Gastrocnemius medialis (tissue), 4 donors: Measurements from ENCODE around the gene PERP. TPM values are rescaled to one million over a fixed set of nuclear protein-coding genes. Genes with fewer than 3 reads are reported as not detected.

Experiments used
- ATAC-seq, 2 donors: fragments of 150-250 bp; one replicate each; pipeline ENCODE4 v1.9.1; 2016
- DNase-seq, 2 donors: peaks; one replicate each; pipeline ENCODE4 v3.0.0-alpha.2; 2019
- H3K27ac ChIP-seq, 4 donors: fragments of 200-600 bp; sonication (generic); 1 replicate in 1 of 4; 2 replicates in 3 of 4; pipeline ENCODE4 v1.5.1; 2016 to 2018; ENCODE audit warnings: mild to moderate bottlenecking in 2 of 4, moderate library complexity in 1 of 4
- H3K27me3 ChIP-seq, 3 donors: fragments of 200-600 bp; sonication (generic) in 2 of 3; 1 replicate in 1 of 3; 2 replicates in 2 of 3; pipeline versions ENCODE4 v1.5.1 to v1.6.0; 2016 to 2019; ENCODE audit warnings: mild to moderate bottlenecking in 1 of 3, moderate library complexity in 1 of 3
- H3K36me3 ChIP-seq, 2 donors: fragments of 200-600 bp; sonication (generic) in 1 of 2; one replicate each; pipeline ENCODE4 v1.5.1; 2017 to 2018
- H3K4me1 ChIP-seq, 2 donors: fragments of 200-600 bp; sonication (generic) in 1 of 2; one replicate each; pipeline ENCODE4 v1.5.1; 2016 to 2017; ENCODE audit warnings: mild to moderate bottlenecking in 2 of 2
- H3K4me3 ChIP-seq, 4 donors: fragments of 200-600 bp; sonication (generic) in 3 of 4; 1 replicate in 1 of 4; 2 replicates in 3 of 4; pipeline ENCODE4 v1.5.1; 2016 to 2019; ENCODE audit warnings: mild to moderate bottlenecking in 2 of 4
- H3K9me3 ChIP-seq, 3 donors: fragments of 200-600 bp; sonication (generic) in 2 of 3; 1 replicate in 1 of 3; 2 replicates in 2 of 3; pipeline ENCODE4 v1.5.1; 2016 to 2019
- POLR2A ChIP-seq, 2 donors: fragments of 450-650 bp; IDR thresholded peaks; one replicate each; pipeline ENCODE4 v1.6.1; 2017; ENCODE audit warnings: antibody characterized with exemption in 2 of 2, mild to moderate bottlenecking in 2 of 2, moderate library complexity in 2 of 2
- in situ Hi-C, 4 donors: fragments of 200-750 bp; cut with MboI; loops; one replicate each; pipeline versions ENCODE4 v1.15.0 to v1.8.0; 2017; ENCODE audit warnings: low sequenced_read_pairs in 4 of 4
- intact Hi-C: fragments of 100-400 bp; cut with DNase I; formaldehyde crosslinking; loops from one replicate; pipeline ENCODE4 v1.15.1; 2023; ENCODE audit warnings: low total_unique reads
- total RNA-seq, 4 donors: library from RNA; depleted of rRNA; stranded (reverse); fragments of >200 nt; gene quantifications; one replicate each; pipeline versions ENCODE4 v1.1.0 to v1.2.3, GENCODE V29; 2016
- TF ChIP-seq, protein P1 (sequence below), 5 experiments: fragments of 450-650 bp in 3 of 5; fragments of 200-600 bp in 2 of 5; sonication (generic) in 2 of 5; IDR thresholded peaks in 4 of 5; conservative IDR thresholded peaks in 1 of 5; 1 replicate in 4 of 5; 2 replicates in 1 of 5; pipeline ENCODE4 v1.5.1; 2016 to 2019; ENCODE audit warnings: antibody characterized with exemption in 5 of 5, mild to moderate bottlenecking in 3 of 5, moderate library complexity in 3 of 5

Gene PERP
- total RNA-seq, 4 donors from 2014 or later: 1.5 to 3.1 (median 2.1) TPM

DNA sequence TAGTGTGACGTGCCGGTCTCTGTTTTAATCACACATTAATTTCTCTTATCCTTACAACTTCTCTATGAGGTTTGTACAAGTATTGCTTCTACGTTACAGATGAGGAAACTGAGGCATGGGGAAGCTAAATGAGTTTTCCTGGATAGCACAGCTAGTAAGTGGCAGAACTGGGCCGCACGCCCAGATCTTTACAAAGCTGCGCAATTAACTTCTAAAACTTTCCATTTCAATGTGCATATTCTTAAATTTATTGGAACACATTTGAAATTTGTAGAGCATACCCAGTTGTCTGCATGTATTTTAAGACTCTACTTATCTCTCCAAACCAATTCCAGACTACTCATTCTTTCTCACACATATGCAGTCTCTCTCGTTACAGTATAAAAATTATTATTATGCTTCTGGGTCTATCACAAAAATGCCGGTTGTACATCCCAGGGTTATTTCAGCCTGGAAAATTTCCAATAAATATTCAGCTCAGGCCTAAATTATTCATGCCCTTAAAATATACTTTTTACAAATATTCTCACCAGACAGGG lies 10.2 kb upstream of the PERP start:
- no peak for TF ChIP-seq POLR2A (IDR thresholded peaks at IDR 0.05)
- TF ChIP-seq, protein P1, sequence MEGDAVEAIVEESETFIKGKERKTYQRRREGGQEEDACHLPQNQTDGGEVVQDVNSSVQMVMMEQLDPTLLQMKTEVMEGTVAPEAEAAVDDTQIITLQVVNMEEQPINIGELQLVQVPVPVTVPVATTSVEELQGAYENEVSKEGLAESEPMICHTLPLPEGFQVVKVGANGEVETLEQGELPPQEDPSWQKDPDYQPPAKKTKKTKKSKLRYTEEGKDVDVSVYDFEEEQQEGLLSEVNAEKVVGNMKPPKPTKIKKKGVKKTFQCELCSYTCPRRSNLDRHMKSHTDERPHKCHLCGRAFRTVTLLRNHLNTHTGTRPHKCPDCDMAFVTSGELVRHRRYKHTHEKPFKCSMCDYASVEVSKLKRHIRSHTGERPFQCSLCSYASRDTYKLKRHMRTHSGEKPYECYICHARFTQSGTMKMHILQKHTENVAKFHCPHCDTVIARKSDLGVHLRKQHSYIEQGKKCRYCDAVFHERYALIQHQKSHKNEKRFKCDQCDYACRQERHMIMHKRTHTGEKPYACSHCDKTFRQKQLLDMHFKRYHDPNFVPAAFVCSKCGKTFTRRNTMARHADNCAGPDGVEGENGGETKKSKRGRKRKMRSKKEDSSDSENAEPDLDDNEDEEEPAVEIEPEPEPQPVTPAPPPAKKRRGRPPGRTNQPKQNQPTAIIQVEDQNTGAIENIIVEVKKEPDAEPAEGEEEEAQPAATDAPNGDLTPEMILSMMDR (IDR thresholded peaks at IDR 0.05 in 4 of 5, conservative IDR thresholded peaks at IDR 0.05 in 1 of 5): no peak
- ATAC-seq (no peak), DNase-seq (no peak)
- Histone ChIP-seq H3K27ac (no peak overlapping the region), H3K4me1 (no peaks in the 10 kb centered on the region), H3K9me3 (no peaks in the 10 kb centered on the region), H3K4me3 (no peak overlapping the region), H3K27me3 (no peaks in the 10 kb centered on the region), H3K36me3 (no peaks in the 10 kb centered on the region)
- intact Hi-C loops (loop anchor here (2.0 to 5.0 kb wide), 3 partner anchors 287 to 650 kb away; partner anchors contain the start of gene HEBP2), in situ Hi-C loops (loop anchor here (5.0 to 25.0 kb wide), 13 partner anchors 287 to 657 kb away; partner anchors contain the start of genes HEBP2 (in 3 of the 4) and CCDC28A (in 2 of the 4))

DNA sequence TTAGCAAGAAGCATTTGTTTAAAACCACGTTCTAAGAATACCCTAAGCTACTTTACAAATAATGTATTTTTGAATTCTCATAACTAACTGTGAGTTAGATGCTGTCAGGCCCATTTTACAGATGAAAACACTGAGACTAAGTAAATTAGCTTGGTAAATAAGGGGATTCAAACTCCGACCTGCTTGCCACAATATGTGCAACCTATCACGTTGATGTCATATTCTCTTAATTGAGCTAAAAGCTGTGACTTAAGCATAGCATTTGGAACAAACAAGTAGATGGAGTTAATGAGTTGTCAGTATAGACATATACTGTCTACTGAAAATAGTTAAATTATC lies 9.4 kb upstream of the PERP start:
- Histone ChIP-seq H3K4me1 (no peaks in the 10 kb centered on the region), H3K9me3 (no peaks in the 10 kb centered on the region), H3K27me3 (no peaks in the 10 kb centered on the region), H3K4me3 (no peak overlapping the region), H3K36me3 (no peaks in the 10 kb centered on the region), H3K27ac (no peak overlapping the region)
- ATAC-seq (no peak), DNase-seq (no peak)
- intact Hi-C loops (loop anchor here (1.0 to 5.0 kb wide), 4 partner anchors 288 to 651 kb away; partner anchors contain the start of gene HEBP2), in situ Hi-C loops (loop anchor here (5.0 to 25.0 kb wide), 13 partner anchors 288 to 658 kb away; partner anchors contain the start of genes HEBP2 (in 3 of the 4) and CCDC28A (in 2 of the 4))
- TF ChIP-seq, protein P1 (IDR thresholded peaks at IDR 0.05 in 4 of 5, conservative IDR thresholded peaks at IDR 0.05 in 1 of 5): no peak
- TF ChIP-seq POLR2A (IDR thresholded peaks at IDR 0.05): no peak

DNA sequence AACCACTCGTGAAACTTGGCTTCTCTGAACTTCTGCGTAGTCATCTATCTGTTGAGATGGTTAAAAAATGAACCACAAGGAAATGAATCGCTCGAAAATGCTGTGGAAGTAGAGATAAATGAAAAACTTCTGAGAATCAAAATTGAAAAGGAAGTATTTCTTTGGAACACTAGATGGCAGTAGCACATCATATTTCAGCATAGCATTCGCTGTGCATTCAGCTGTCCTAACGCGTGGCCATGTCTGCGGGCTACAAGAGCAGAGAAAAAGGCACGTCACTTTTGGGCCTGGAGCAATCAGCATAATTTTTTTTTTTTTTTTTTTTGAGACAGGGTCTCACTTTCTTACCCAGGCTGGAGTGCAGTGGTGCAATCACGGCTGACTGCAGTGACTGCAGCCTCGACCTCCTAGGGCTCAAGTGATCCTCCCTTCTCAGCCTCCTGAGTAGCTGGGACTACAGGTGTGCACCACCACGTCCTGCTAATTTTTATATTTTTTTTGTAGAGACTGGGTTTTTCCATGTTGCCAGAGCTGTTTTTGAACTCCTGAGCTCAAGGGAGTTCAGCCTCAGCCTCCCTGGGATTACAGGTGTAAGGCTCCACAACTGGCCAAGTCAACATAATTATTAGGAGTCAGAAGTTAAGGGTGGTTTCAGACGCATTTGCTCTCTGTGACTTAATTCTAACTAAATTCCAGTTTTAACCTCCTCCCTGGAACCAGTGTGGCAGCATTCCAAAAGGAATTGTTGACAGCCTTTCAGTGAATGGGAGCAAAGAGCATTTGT lies 8.8 kb upstream of the PERP start:
- H3K4me3 ChIP-seq: no peak overlapping the region
- in situ Hi-C loops: loop anchor here (5.0 to 25.0 kb wide), 13 partner anchors 289 to 659 kb away; partner anchors contain the start of genes HEBP2 (in 3 of the 4) and CCDC28A (in 2 of the 4)
- intact Hi-C loops: loop anchor here (1.0 to 5.0 kb wide), 4 partner anchors 289 to 651 kb away; partner anchors contain the start of gene HEBP2
- peak; percentile 89 to 92 for ATAC-seq
- H3K27me3 ChIP-seq: no peaks in the 10 kb centered on the region
- no peak overlapping the region for H3K27ac ChIP-seq
- DNase-seq: peak; percentile 20 to 33
- H3K9me3 ChIP-seq: no peaks in the 10 kb centered on the region
- H3K36me3 ChIP-seq: no peaks in the 10 kb centered on the region
- no peaks in the 10 kb centered on the region for H3K4me1 ChIP-seq
- no peak for TF ChIP-seq POLR2A (IDR thresholded peaks at IDR 0.05)
- TF ChIP-seq, protein P1 (IDR thresholded peaks at IDR 0.05 in 4 of 5, conservative IDR thresholded peaks at IDR 0.05 in 1 of 5): peak; percentile 60 to 80 (median 75)

DNA sequence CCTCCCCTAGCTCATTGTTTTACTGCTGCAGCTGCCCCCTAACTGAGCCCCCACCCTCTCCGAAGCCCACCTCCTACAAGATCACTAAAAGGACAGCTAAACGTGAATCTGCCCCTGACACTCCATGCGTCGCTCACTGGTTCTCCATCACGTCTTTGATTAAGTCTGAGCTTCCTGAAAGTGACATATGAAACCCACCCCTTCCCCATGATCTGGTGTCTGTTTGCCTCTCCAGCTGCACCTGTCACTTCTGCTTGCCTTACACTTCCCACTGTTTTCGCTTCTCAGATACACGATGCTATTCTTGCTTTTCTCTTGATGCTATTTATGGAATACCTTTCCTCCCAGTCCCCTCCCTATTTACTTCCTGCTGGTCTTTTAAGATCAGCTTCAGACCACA lies 8.0 kb upstream of the PERP start:
- H3K27me3 ChIP-seq: no peaks in the 10 kb centered on the region
- H3K9me3 ChIP-seq: no peaks in the 10 kb centered on the region
- intact Hi-C loops (loop anchor here (5.0 kb wide), 2 partner anchors 392 to 652 kb away; no protein-coding TSS in a partner anchor), in situ Hi-C loops (loop anchor here (5.0 to 25.0 kb wide), 13 partner anchors 290 to 660 kb away; partner anchors contain the start of genes HEBP2 (in 3 of the 4) and CCDC28A (in 2 of the 4))
- H3K36me3 ChIP-seq: no peaks in the 10 kb centered on the region
- ATAC-seq: no peak
- no peak overlapping the region for H3K27ac ChIP-seq
- DNase-seq: no peak
- no peaks in the 10 kb centered on the region for H3K4me1 ChIP-seq
- TF ChIP-seq, protein P1 (IDR thresholded peaks at IDR 0.05 in 4 of 5, conservative IDR thresholded peaks at IDR 0.05 in 1 of 5): no peak
- TF ChIP-seq POLR2A (IDR thresholded peaks at IDR 0.05): no peak
- no peak overlapping the region for H3K4me3 ChIP-seq
